Esophagus (tissue), 2 donors: ENCODE data around the gene PKD1. TPM values are rescaled to one million over a fixed set of nuclear protein-coding genes. Genes with fewer than 3 reads are reported as not detected.

ENCODE experiments used
- H3K27ac ChIP-seq, 2 donors: one replicate each; pipeline ENCODE4 v1.5.1; 2013; ENCODE audit warnings: low read depth in 2 of 2, mild to moderate bottlenecking in 2 of 2, inconsistent platforms in 1 of 2, low read length in 1 of 2, moderate library complexity in 1 of 2
- H3K27me3 ChIP-seq, 2 donors: one replicate each; pipeline ENCODE4 v1.6.1; 2013; ENCODE audit warnings: low read length in 2 of 2, control low read depth in 1 of 2, mild to moderate bottlenecking in 1 of 2; ENCODE audit not compliant: insufficient read depth in 2 of 2, control insufficient read depth in 1 of 2
- H3K36me3 ChIP-seq, 2 donors: one replicate each; pipeline ENCODE4 v1.6.1; 2013; ENCODE audit warnings: low read length in 1 of 2; ENCODE audit not compliant: control insufficient read depth in 2 of 2, insufficient read depth in 2 of 2
- H3K4me1 ChIP-seq, 2 donors: one replicate each; pipeline ENCODE4 v1.6.1; 2013; ENCODE audit warnings: low read length in 1 of 2; ENCODE audit not compliant: control insufficient read depth in 2 of 2, insufficient read depth in 2 of 2
- H3K4me3 ChIP-seq, 2 donors: one replicate each; pipeline ENCODE4 v1.5.1; 2013; ENCODE audit warnings: low read length in 2 of 2, mild to moderate bottlenecking in 2 of 2, low read depth in 1 of 2, moderate library complexity in 1 of 2
- H3K9me3 ChIP-seq, 2 donors: one replicate each; pipeline ENCODE4 v1.6.1; 2013; ENCODE audit warnings: mild to moderate bottlenecking in 2 of 2, low read depth in 1 of 2, low read length in 1 of 2, moderate library complexity in 1 of 2; ENCODE audit not compliant: control insufficient read depth in 2 of 2, insufficient read depth in 1 of 2
- WGBS, 2 donors: extraction: QIAGEN DNeasy Blood & Tissue Kit; methylation state at CpG; one replicate each; pipeline ENCODE4 v1.1.7; 2013; 5-methylcytosine and 5-hydroxymethylcytosine counted together
- polyA plus RNA-seq, 2 donors: library from polyadenylated mRNA; stranded (reverse); fragments of 200-250 nt; gene quantifications; one replicate each; pipeline ENCODE4 v1.2.3, GENCODE V29; 2013
- donor health status: healthy with polysubstance abuse.
- donor health status: Bipolar disorder and iron deficiency.

The PKD1 gene
- polyA plus RNA-seq, 2 donors: 40.5 to 78.0 TPM

GRCh38 chr16:2092866-2093265 lies 42.8 kb downstream of the PKD1 start:
- H3K27ac ChIP-seq: peak overlapping the region in 1 of 2 donors; percentile 85
- peaks cover 8 to 69% of the 10 kb centered on the region in 2 donors for H3K36me3 ChIP-seq
- peaks cover 7 to 34% of the 10 kb centered on the region in 2 donors for H3K4me1 ChIP-seq
- no peaks in the 10 kb centered on the region for H3K9me3 ChIP-seq
- no peak overlapping the region for H3K4me3 ChIP-seq
- no peaks in the 10 kb centered on the region for H3K27me3 ChIP-seq
- WGBS, 2 donors: 82 to 91% methylated on average over 13 of the region's 13 CpGs

GRCh38 chr16:2092256-2092620 lies 43.5 kb downstream of the PKD1 start:
- H3K27ac ChIP-seq: peak overlapping the region in 1 of 2 donors; percentile 85
- no peak overlapping the region for H3K4me3 ChIP-seq
- H3K27me3 ChIP-seq: no peaks in the 10 kb centered on the region
- 65% methylated on average over 16 of the region's 16 CpGs for WGBS, 2 donors
- peaks cover 6 to 73% of the 10 kb centered on the region in 2 donors for H3K36me3 ChIP-seq
- H3K4me1 ChIP-seq: peaks cover 9 to 39% of the 10 kb centered on the region in 2 donors
- no peaks in the 10 kb centered on the region for H3K9me3 ChIP-seq

GRCh38 chr16:2091547-2092255 lies 44.0 kb downstream of the PKD1 start:
- Histone ChIP-seq H3K27ac (peak overlapping the region; percentile 77 to 85), H3K36me3 (peaks cover under 1 to 74% of the 10 kb centered on the region in 2 donors), H3K9me3 (no peaks in the 10 kb centered on the region), H3K27me3 (no peaks in the 10 kb centered on the region), H3K4me3 (peak overlapping the region in 1 of 2 donors; percentile 38), H3K4me1 (peaks cover 9 to 39% of the 10 kb centered on the region in 2 donors)
- WGBS, 2 donors: 64 to 76% methylated on average over 37 to 49 of the region's 49 CpGs

- Histone ChIP-seq H3K27ac (peak overlapping the region; percentile 77 to 85), H3K36me3 (peaks cover 0 to 78% of the 10 kb centered on the region in 2 donors), H3K9me3 (no peaks in the 10 kb centered on the region), H3K27me3 (no peaks in the 10 kb centered on the region), H3K4me3 (peak overlapping the region in 1 of 2 donors; percentile 38), H3K4me1 (peaks cover 9 to 43% of the 10 kb centered on the region in 2 donors)
- WGBS, 2 donors: 42 to 46% methylated on average over 77 to 101 of the region's 101 CpGs
Measured at GRCh38 chr16:2090777-2091546, 44.7 kb downstream of the PKD1 start.

- no peak overlapping the region for H3K4me3 ChIP-seq
- peaks cover 0 to 80% of the 10 kb centered on the region in 2 donors for H3K36me3 ChIP-seq
- no peaks in the 10 kb centered on the region for H3K27me3 ChIP-seq
- WGBS, 2 donors: 81 to 86% methylated on average over 14 of the region's 14 CpGs
- H3K27ac ChIP-seq: peak overlapping the region; percentile 27 to 62
- H3K4me1 ChIP-seq: peaks cover 9 to 43% of the 10 kb centered on the region in 2 donors
- no peaks in the 10 kb centered on the region for H3K9me3 ChIP-seq
Measured at GRCh38 chr16:2090481-2090776, 45.3 kb downstream of the PKD1 start.

GRCh38 chr16:2089706-2090480 lies 45.8 kb downstream of the PKD1 start:
- peaks cover 0 to 83% of the 10 kb centered on the region in 2 donors for H3K36me3 ChIP-seq
- no peaks in the 10 kb centered on the region for H3K9me3 ChIP-seq
- 81 to 87% methylated on average over 44 of the region's 44 CpGs for WGBS, 2 donors
- peaks cover 9 to 43% of the 10 kb centered on the region in 2 donors for H3K4me1 ChIP-seq
- no peaks in the 10 kb centered on the region for H3K27me3 ChIP-seq
- H3K27ac ChIP-seq: peak overlapping the region in 1 of 2 donors; percentile 62
- H3K4me3 ChIP-seq: no peak overlapping the region

- Histone ChIP-seq H3K9me3 (no peaks in the 10 kb centered on the region), H3K27me3 (no peaks in the 10 kb centered on the region), H3K4me1 (peaks cover 9 to 43% of the 10 kb centered on the region in 2 donors), H3K4me3 (no peak overlapping the region), H3K27ac (no peak overlapping the region), H3K36me3 (peaks cover 0 to 88% of the 10 kb centered on the region in 2 donors)
- 70 to 78% methylated on average over 20 of the region's 20 CpGs for WGBS, 2 donors
Measured at GRCh38 chr16:2088759-2089358, 46.8 kb downstream of the PKD1 start.

GRCh38 chr16:2087748-2088631 lies 47.7 kb downstream of the PKD1 start:
- Histone ChIP-seq H3K4me1 (peaks cover 9 to 41% of the 10 kb centered on the region in 2 donors), H3K36me3 (peaks cover 0 to 87% of the 10 kb centered on the region in 2 donors), H3K9me3 (no peaks in the 10 kb centered on the region), H3K27ac (peak overlapping the region in 1 of 2 donors; percentile 0), H3K4me3 (no peak overlapping the region), H3K27me3 (no peaks in the 10 kb centered on the region)
- WGBS, 2 donors: 84 to 85% methylated on average over 41 of the region's 41 CpGs
